PC-3 (cell line): ENCODE results near the gene HCN4. TPM values are rescaled to one million over a fixed set of nuclear protein-coding genes. Genes with fewer than 3 reads are reported as not detected.

Source experiments
- ATAC-seq: fragments of 200-7000 bp; cut with Tn5 transposase; 2 replicates; pipeline ENCODE4 v1.9.1; 2020; ENCODE audit warnings: mild to moderate bottlenecking, moderate library complexity
- BruUV-seq: library from RNA; stranded (reverse); fragments of 400-500 nt; replicated peaks from 2 replicates; lab custom pipeline; 2021; lab: Mats Ljungman, UMichigan
- CTCF ChIA-PET: fragments of 300-600 bp; sonication (Branson Sonifier 250); formaldehyde crosslinking; loops from one replicate; lab custom pipeline; 2022; ENCODE audit warnings: antibody characterized with exemption; lab: Charles Lee
- POLR2A ChIA-PET: fragments of 300-600 bp; sonication (Branson Sonifier 250); formaldehyde crosslinking; loops from one replicate; lab custom pipeline; 2022; ENCODE audit warnings: antibody characterized with exemption; ENCODE audit not compliant: unreplicated experiment; lab: Charles Lee
- DNase-seq: peaks from one replicate; pipeline ENCODE4 v3.0.0-alpha.2; 2015
- H2AFZ ChIP-seq: fragments of 300-600 bp; sonication (generic); 2 replicates; pipeline ENCODE4 v1.6.0; 2016; ENCODE audit warnings: antibody characterized with exemption, low read length
- H3F3A ChIP-seq: fragments of 300-600 bp; sonication (generic); one replicate; pipeline ENCODE4 v1.6.0; 2017; ENCODE audit warnings: antibody characterized with exemption, low read length, control low read depth, mild to moderate bottlenecking; ENCODE audit not compliant: unreplicated experiment
- H3K27ac ChIP-seq: fragments of 300-600 bp; sonication (generic); 2 replicates; pipeline ENCODE4 v1.5.1; 2016; ENCODE audit warnings: mild to moderate bottlenecking, low read length
- H3K27me3 ChIP-seq: fragments of 300-600 bp; sonication (generic); 2 replicates; pipeline ENCODE4 v1.6.1; 2016; ENCODE audit warnings: low read length, mixed read lengths
- H3K36me3 ChIP-seq: fragments of 300-600 bp; sonication (generic); 2 replicates; pipeline ENCODE4 v1.6.1; 2016; ENCODE audit warnings: low read depth, mixed run types, low read length, mixed read lengths
- H3K4me1 ChIP-seq: fragments of 300-600 bp; sonication (generic); 2 replicates; pipeline ENCODE4 v1.5.1; 2016; ENCODE audit warnings: low read length; ENCODE audit not compliant: insufficient read depth
- H3K4me2 ChIP-seq: fragments of 300-600 bp; sonication (generic); 2 replicates; pipeline ENCODE4 v1.6.0; 2016; ENCODE audit warnings: low read length
- H3K4me3 ChIP-seq: fragments of 300-600 bp; sonication (generic); 2 replicates; pipeline ENCODE4 v1.5.1; 2016; ENCODE audit warnings: mild to moderate bottlenecking, low read length, mixed read lengths
- H3K79me2 ChIP-seq: fragments of 300-600 bp; sonication (generic); 2 replicates; pipeline ENCODE4 v1.6.1; 2017; ENCODE audit warnings: low read length, mixed read lengths
- H3K9ac ChIP-seq: fragments of 300-600 bp; sonication (generic); 2 replicates; pipeline ENCODE4 v1.6.0; 2016; ENCODE audit warnings: mild to moderate bottlenecking, low read length
- H3K9me2 ChIP-seq: fragments of 300-600 bp; sonication (generic); replicated peaks from 2 replicates; pipeline ENCODE4 v1.6.1; 2016; ENCODE audit warnings: mixed run types, low read length, mixed read lengths
- H3K9me3 ChIP-seq: fragments of 300-600 bp; sonication (generic); 2 replicates; pipeline ENCODE4 v1.6.1; 2016; ENCODE audit warnings: low read length, mixed read lengths
- H4K20me1 ChIP-seq: fragments of 300-600 bp; sonication (generic); 2 replicates; pipeline ENCODE4 v1.6.1; 2016; ENCODE audit warnings: low read length, mixed read lengths
- EZH2 ChIP-seq: fragments of 300-600 bp; sonication (generic); IDR thresholded peaks from one replicate; pipeline ENCODE4 v1.6.1; 2017; ENCODE audit warnings: antibody characterized with exemption, mild to moderate bottlenecking, low read length; ENCODE audit not compliant: unreplicated experiment
- EZH2phosphoT487 ChIP-seq: fragments of 300-600 bp; sonication (generic); IDR thresholded peaks from 2 replicates; pipeline ENCODE4 v1.6.1; 2018; ENCODE audit warnings: mild to moderate bottlenecking, antibody characterized with exemption, low read length, borderline replicate concordance
- intact Hi-C: fragments of 100-400 bp; cut with micrococcal nuclease; formaldehyde crosslinking; loops from 2 replicates; pipeline ENCODE4 v1.9.0; 2023
- total RNA-seq: library from RNA; depleted of rRNA; stranded (reverse); fragments of >200 nt; gene quantifications from 2 replicates; pipeline ENCODE4 v1.2.3, GENCODE V29; 2014
- TF ChIP-seq, protein P1 (sequence below): fragments of 300-600 bp; sonication (generic); conservative IDR thresholded peaks from 2 replicates; pipeline ENCODE4 v1.5.1; 2017; ENCODE audit warnings: antibody characterized with exemption, low read depth, mild to moderate bottlenecking, low read length

HCN4 gene
- total RNA-seq, 1 experiment from 2014 or later, result not detected

DNA sequence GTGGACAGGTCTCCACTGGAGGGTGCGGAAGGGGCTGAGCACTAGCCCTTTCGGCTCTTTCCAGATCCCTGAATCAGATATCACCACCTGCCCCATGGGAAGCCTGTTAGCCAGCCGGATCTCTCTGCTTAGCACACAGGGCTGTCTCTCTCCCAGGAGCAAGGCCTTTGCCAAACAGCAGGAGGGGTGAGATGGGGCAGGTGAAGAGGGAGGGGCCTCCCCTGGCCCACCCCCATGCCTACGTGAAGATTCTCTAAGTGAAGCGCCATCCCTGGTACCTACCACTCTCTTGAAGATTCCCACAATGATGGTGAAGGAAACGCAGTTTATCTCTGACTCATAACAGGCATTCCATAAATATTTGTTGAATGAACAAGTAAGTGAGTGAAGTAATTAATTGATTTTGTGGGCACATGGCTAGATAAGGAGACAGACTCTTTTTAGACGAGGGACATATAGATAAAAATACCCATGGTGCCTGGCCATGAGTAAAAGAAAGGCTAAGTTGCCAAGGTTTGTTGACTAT, 19.6 kb upstream of the HCN4 start:
- H3K9ac ChIP-seq, result no peak overlapping the region; the same call in 1 of the 2 replicates
- no peaks in the 10 kb centered on the region for H3K79me2 ChIP-seq
- intact Hi-C loops, result no loop called here
- H3K36me3 ChIP-seq, result no peaks in the 10 kb centered on the region
- DNase-seq (peak; percentile 89), ATAC-seq (peak; percentile 74)
- H3K4me3 ChIP-seq, result no peak overlapping the region
- no peaks in the 10 kb centered on the region for H3F3A ChIP-seq
- H3K9me3 ChIP-seq, result no peaks in the 10 kb centered on the region
- TF ChIP-seq, protein P1, sequence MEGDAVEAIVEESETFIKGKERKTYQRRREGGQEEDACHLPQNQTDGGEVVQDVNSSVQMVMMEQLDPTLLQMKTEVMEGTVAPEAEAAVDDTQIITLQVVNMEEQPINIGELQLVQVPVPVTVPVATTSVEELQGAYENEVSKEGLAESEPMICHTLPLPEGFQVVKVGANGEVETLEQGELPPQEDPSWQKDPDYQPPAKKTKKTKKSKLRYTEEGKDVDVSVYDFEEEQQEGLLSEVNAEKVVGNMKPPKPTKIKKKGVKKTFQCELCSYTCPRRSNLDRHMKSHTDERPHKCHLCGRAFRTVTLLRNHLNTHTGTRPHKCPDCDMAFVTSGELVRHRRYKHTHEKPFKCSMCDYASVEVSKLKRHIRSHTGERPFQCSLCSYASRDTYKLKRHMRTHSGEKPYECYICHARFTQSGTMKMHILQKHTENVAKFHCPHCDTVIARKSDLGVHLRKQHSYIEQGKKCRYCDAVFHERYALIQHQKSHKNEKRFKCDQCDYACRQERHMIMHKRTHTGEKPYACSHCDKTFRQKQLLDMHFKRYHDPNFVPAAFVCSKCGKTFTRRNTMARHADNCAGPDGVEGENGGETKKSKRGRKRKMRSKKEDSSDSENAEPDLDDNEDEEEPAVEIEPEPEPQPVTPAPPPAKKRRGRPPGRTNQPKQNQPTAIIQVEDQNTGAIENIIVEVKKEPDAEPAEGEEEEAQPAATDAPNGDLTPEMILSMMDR, result no peak
- no peak for TF ChIP-seq EZH2
- TF ChIP-seq EZH2phosphoT487, result no peak
- no TSS peak for BruUV-seq
- no peaks in the 10 kb centered on the region for H4K20me1 ChIP-seq
- ChIA-PET POLR2A (no interaction called here), CTCF (no interaction called here)
- H3K4me2 ChIP-seq, result no peak overlapping the region
- no peaks in the 10 kb centered on the region for H3K27me3 ChIP-seq
- H2AFZ ChIP-seq, result no peak overlapping the region
- peak overlapping the region; percentile 54 for H3K27ac ChIP-seq
- peaks cover 14% of the 10 kb centered on the region for H3K4me1 ChIP-seq
- no peaks in the 10 kb centered on the region for H3K9me2 ChIP-seq

DNA sequence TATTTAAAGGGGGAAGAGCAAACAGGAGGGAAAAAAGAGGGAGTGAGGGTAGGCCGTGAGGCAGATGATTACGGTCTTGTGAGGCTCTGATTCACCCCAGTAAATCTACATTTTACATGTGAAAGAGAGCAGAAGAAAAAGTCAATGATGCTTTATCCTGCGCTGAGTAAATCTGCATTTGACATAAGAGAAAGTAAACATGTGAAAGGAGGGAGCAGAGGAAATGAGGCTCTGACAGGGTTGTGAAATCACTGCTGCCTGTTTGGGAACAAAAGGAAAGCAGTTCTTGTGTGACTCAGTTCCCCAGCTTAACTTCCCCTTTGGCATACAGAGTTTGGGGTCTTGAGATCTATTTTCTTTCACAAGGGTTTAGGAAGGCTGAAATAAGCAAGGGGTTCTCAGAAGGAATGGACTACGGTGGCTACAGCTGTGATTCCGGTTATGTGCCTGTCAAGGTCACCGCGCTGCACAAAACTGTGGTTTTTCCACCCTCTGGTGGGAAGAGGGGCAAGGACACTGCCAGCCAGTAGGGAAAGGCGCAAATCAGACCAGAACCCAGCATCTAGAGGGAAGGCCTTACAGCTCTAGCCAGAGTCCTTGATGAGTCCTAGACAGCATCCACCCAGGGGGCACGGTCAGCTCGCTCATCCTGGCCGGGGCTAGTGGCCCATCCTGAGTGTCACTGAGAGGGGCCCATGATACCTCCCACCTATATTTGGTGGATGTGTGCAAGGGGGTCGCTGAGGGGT, 18.9 kb upstream of the HCN4 start:
- Histone ChIP-seq H3K79me2 (no peaks in the 10 kb centered on the region), H3K27me3 (no peaks in the 10 kb centered on the region), H3K4me2 (no peak overlapping the region), H3K9ac (no peak overlapping the region; the same call in 1 of the 2 replicates), H3K4me1 (peaks cover 14% of the 10 kb centered on the region), H2AFZ (no peak overlapping the region), H3F3A (no peaks in the 10 kb centered on the region), H4K20me1 (no peaks in the 10 kb centered on the region), H3K36me3 (no peaks in the 10 kb centered on the region), H3K27ac (peak overlapping the region; percentile 54), H3K9me2 (no peaks in the 10 kb centered on the region), H3K4me3 (no peak overlapping the region), H3K9me3 (no peaks in the 10 kb centered on the region)
- peak; percentile 33 for ATAC-seq
- ChIA-PET CTCF (no interaction called here), POLR2A (no interaction called here)
- no TSS peak for BruUV-seq
- intact Hi-C loops, result no loop called here
- peak; percentile 61 for DNase-seq
- TF ChIP-seq EZH2, result no peak
- no peak for TF ChIP-seq EZH2phosphoT487
- TF ChIP-seq, protein P1, result no peak

DNA sequence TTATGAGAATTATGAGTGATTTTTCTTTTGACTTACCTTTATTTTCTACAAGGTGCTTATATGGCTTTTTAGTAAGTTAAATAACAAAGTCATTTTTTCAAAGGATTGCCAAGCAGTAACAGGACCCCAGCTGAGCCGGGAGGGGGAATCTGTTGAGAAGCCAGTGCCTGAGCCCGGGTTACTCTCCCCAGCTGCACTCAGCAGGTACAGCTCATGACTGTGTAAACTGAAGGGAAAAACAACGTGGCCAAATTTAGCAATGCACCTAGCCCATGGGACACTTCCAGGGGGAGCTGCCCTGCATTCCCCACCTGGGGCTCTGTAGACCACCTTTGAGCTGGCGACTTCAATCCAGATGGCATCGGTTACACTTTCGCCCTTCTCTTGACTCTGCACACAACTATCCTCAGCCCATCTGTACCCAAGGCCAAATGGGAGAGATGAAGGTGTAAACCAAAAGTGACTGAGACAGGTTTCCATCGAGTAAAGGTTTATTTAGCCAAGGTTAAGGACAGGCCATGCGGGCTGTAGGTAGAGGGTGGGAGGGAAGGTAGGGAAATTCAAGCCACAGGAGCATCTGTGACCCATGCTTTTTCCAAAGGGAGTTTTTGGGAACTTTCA, 18.2 kb upstream of the HCN4 start:
- TF ChIP-seq EZH2phosphoT487, result no peak
- TF ChIP-seq, protein P1, result no peak
- no peak for TF ChIP-seq EZH2
- H4K20me1 ChIP-seq, result no peaks in the 10 kb centered on the region
- no peaks in the 10 kb centered on the region for H3K9me2 ChIP-seq
- H3K36me3 ChIP-seq, result no peaks in the 10 kb centered on the region
- H2AFZ ChIP-seq, result no peak overlapping the region
- no peak overlapping the region for H3K4me3 ChIP-seq
- CTCF ChIA-PET, result no interaction called here
- no peaks in the 10 kb centered on the region for H3K27me3 ChIP-seq
- no TSS peak for BruUV-seq
- H3K4me2 ChIP-seq, result no peak overlapping the region
- no peaks in the 10 kb centered on the region for H3F3A ChIP-seq
- DNase-seq (no peak), ATAC-seq (no peak)
- H3K9me3 ChIP-seq, result no peaks in the 10 kb centered on the region
- H3K4me1 ChIP-seq, result peaks cover 14% of the 10 kb centered on the region
- intact Hi-C loops, result no loop called here
- no peak overlapping the region for H3K9ac ChIP-seq
- H3K27ac ChIP-seq, result peak overlapping the region; percentile 26; the same call in 1 of the 2 replicates
- POLR2A ChIA-PET, result no interaction called here
- H3K79me2 ChIP-seq, result no peaks in the 10 kb centered on the region
